Gastroesophageal sphincter (tissue), 4 donors: ENCODE results near the gene SPACA7. TPM values are rescaled to one million over a fixed set of nuclear protein-coding genes. Genes with fewer than 3 reads are reported as not detected.

ENCODE experiments used
- ATAC-seq: fragments of 150-250 bp; one replicate; pipeline ENCODE4 v1.9.1; 2016; ENCODE audit warnings: mild to moderate bottlenecking, moderate library complexity
- H3K27ac ChIP-seq, 4 donors: fragments of 200-600 bp; sonication (generic) in 3 of 4; 1 replicate in 3 of 4; 2 replicates in 1 of 4; pipeline ENCODE4 v1.5.1; 2016 to 2019
- H3K27me3 ChIP-seq: fragments of 200-600 bp; sonication (generic); one replicate; pipeline ENCODE4 v1.5.1; 2019
- H3K36me3 ChIP-seq, 2 donors: fragments of 200-600 bp; sonication (generic); one replicate each; pipeline ENCODE4 v1.5.1; 2019; ENCODE audit warnings: control low read depth in 1 of 2
- H3K4me1 ChIP-seq, 3 donors: fragments of 200-600 bp; sonication (generic); 1 replicate in 2 of 3; 2 replicates in 1 of 3; pipeline ENCODE4 v1.5.1; 2016 to 2019; ENCODE audit warnings: control low read depth in 2 of 3
- H3K4me3 ChIP-seq, 2 donors: fragments of 200-600 bp; sonication (generic); one replicate each; pipeline ENCODE4 v1.5.1; 2019; ENCODE audit warnings: mild to moderate bottlenecking in 1 of 2, moderate library complexity in 1 of 2
- H3K9me3 ChIP-seq, 3 donors: fragments of 200-600 bp; sonication (generic); one replicate each; pipeline ENCODE4 v1.5.1; 2017 to 2019; ENCODE audit warnings: control low read depth in 2 of 3
- EP300 ChIP-seq: sonication (generic); formaldehyde crosslinking; IDR thresholded peaks from one replicate; pipeline ENCODE4 v1.6.1; 2017; ENCODE audit warnings: antibody characterized with exemption, mild to moderate bottlenecking
- POLR2A ChIP-seq, 2 donors: fragments of 450-650 bp; IDR thresholded peaks; one replicate each; pipeline ENCODE4 v1.6.1; 2017; ENCODE audit warnings: antibody characterized with exemption in 2 of 2, mild to moderate bottlenecking in 2 of 2, moderate library complexity in 1 of 2
- POLR2AphosphoS5 ChIP-seq: sonication (generic); formaldehyde crosslinking; IDR thresholded peaks from one replicate; pipeline ENCODE4 v1.6.1; 2017; ENCODE audit warnings: antibody characterized with exemption
- whole genome bisulfite sequencing, 2 donors: methylation state at CpG; one replicate each; pipeline ENCODE4 v1.1.5; 2018; ENCODE audit warnings: low coverage in 1 of 2; 5-methylcytosine and 5-hydroxymethylcytosine counted together
- total RNA-seq, 4 donors: library from RNA; depleted of rRNA; stranded (reverse); fragments of >200 nt; gene quantifications; one replicate each; pipeline ENCODE4 v1.1.0, GENCODE V29; 2016
- TF ChIP-seq, protein P1 (sequence below), 4 experiments: fragments of 200-600 bp in 2 of 4; fragments of 450-650 bp in 2 of 4; sonication (generic) in 1 of 4; IDR thresholded peaks; one replicate each; pipeline ENCODE4 v1.5.1; 2017 to 2019; ENCODE audit warnings: antibody characterized with exemption in 4 of 4, mild to moderate bottlenecking in 2 of 4, moderate library complexity in 2 of 4

The SPACA7 gene
- total RNA-seq, 4 donors from 2014 or later: not detected

DNA sequence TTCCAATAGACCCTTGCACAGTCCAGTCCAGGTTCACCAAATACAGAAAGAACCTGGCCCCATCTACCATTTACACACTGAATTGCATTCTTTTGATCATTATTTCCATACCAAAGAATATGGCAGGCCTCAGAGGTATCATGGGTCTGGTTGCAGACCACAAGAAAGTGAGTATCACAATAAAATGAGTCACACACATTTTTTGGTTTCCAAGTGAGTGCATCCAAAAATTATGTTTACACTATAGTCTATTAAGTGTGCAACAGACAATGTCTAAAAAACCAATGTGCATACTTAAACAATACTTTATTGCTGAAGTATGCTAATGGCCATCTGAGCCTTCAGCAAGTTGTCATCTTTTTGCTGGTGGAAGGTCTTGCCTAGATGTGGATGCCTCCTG, 105.3 kb downstream of the SPACA7 start:
- H3K27ac ChIP-seq: no peak overlapping the region
- no peaks in the 10 kb centered on the region for H3K4me1 ChIP-seq
- no peak overlapping the region for H3K4me3 ChIP-seq
- no peaks in the 10 kb centered on the region for H3K27me3 ChIP-seq
- ATAC-seq: no peak
- TF ChIP-seq POLR2AphosphoS5 (no peak), EP300 (no peak), POLR2A (IDR thresholded peaks at IDR 0.05) (no peak)
- TF ChIP-seq, protein P1, sequence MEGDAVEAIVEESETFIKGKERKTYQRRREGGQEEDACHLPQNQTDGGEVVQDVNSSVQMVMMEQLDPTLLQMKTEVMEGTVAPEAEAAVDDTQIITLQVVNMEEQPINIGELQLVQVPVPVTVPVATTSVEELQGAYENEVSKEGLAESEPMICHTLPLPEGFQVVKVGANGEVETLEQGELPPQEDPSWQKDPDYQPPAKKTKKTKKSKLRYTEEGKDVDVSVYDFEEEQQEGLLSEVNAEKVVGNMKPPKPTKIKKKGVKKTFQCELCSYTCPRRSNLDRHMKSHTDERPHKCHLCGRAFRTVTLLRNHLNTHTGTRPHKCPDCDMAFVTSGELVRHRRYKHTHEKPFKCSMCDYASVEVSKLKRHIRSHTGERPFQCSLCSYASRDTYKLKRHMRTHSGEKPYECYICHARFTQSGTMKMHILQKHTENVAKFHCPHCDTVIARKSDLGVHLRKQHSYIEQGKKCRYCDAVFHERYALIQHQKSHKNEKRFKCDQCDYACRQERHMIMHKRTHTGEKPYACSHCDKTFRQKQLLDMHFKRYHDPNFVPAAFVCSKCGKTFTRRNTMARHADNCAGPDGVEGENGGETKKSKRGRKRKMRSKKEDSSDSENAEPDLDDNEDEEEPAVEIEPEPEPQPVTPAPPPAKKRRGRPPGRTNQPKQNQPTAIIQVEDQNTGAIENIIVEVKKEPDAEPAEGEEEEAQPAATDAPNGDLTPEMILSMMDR (IDR thresholded peaks at IDR 0.05): no peak
- H3K9me3 ChIP-seq: peaks cover 0 to 33% (median 0%) of the 10 kb centered on the region in 3 donors
- peaks cover 0 to 35% of the 10 kb centered on the region in 2 donors for H3K36me3 ChIP-seq

DNA sequence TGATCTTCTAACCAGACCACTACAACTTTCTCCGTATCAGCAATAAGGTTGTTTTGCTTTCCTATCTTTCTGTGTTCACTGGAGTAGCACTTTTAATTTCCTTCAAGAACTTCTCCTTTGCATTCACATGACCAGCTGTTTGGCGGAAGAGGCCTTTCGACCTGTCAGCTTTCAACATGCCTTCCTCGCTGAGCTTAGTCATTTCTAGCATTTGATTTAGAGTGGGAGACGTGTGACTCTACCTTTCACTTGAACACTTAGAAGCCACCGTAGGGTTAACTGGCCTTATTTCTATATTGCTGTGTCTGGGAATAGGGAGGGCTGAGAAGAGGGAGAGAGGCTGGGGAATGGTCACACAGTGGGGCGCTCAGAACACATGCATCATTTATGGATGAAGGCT, 107.1 kb downstream of the SPACA7 start:
- WGBS, 2 donors: 90 to 92% methylated on average over 3 to 6 of the region's 7 CpGs
- H3K36me3 ChIP-seq: peaks cover 0 to 54% of the 10 kb centered on the region in 2 donors

More for the DNA sequence above, 107.1 kb downstream of the SPACA7 start:
- Histone ChIP-seq H3K4me3 (no peak overlapping the region), H3K4me1 (no peaks in the 10 kb centered on the region), H3K27me3 (no peaks in the 10 kb centered on the region), H3K9me3 (peaks cover 0 to 33% (median 0%) of the 10 kb centered on the region in 3 donors), H3K27ac (no peak overlapping the region)
- ATAC-seq: no peak
- TF ChIP-seq POLR2AphosphoS5 (no peak), EP300 (no peak), POLR2A (IDR thresholded peaks at IDR 0.05) (no peak)
- TF ChIP-seq, protein P1 (IDR thresholded peaks at IDR 0.05): no peak

Other genes starting within 250 kb of the SPACA7 start
- 10 to 100 TPM; 25.6 to 37.8 (median 28.9) TPM for gene TUBGCP3, start 211.8 kb downstream of the SPACA7 start, total RNA-seq